DMS153 treated with DMSO at 0.1 percent for 48 hours (cell line): ENCODE measurements around the gene HMCN1.
"Not testable (repeated sequence)": the region's sequence is repeated elsewhere in the genome, so short reads cannot be mapped to it uniquely, and the experiment has no call there.

Experiments used
- DNase-seq: peaks from one replicate; lab custom pipeline; 2025; ENCODE audit not compliant: unreplicated experiment; lab: John Stamatoyannopoulos, UW

The HMCN1 gene

GRCh38 chr1:185739967-185740366, 5.8 kb downstream of the HMCN1 start:
- no peak for DNase-seq

- no peak for DNase-seq
These were observed 7.4 kb downstream of the HMCN1 start for GRCh38 chr1:185741551-185741950.

GRCh38 chr1:185742403-185742802, 8.2 kb downstream of the HMCN1 start:
- DNase-seq, result no peak

GRCh38 chr1:185745165-185745564, 11.0 kb downstream of the HMCN1 start:
- no peak for DNase-seq

- DNase-seq, result no peak
These were observed 24.9 kb downstream of the HMCN1 start for GRCh38 chr1:185759061-185759460.

- DNase-seq, result no peak
These were observed 27.6 kb downstream of the HMCN1 start for GRCh38 chr1:185761841-185762240.

GRCh38 chr1:185767508-185768120, 33.4 kb downstream of the HMCN1 start:
- DNase-seq, result no peak

- no peak for DNase-seq
These were observed 34.2 kb downstream of the HMCN1 start for GRCh38 chr1:185768371-185768770.

GRCh38 chr1:185769136-185769535, 34.9 kb downstream of the HMCN1 start:
- DNase-seq, result no peak

GRCh38 chr1:185774394-185774793, 40.2 kb downstream of the HMCN1 start:
- no peak for DNase-seq

- peak; percentile 68 for DNase-seq
These were observed 41.3 kb downstream of the HMCN1 start for GRCh38 chr1:185775501-185775900.

- DNase-seq, result no peak
These were observed 42.3 kb downstream of the HMCN1 start for GRCh38 chr1:185776522-185776921.

GRCh38 chr1:185783860-185784259, 49.7 kb downstream of the HMCN1 start:
- DNase-seq, result not testable (repeated sequence)

GRCh38 chr1:185785586-185785985, 51.4 kb downstream of the HMCN1 start:
- no peak for DNase-seq

- no peak for DNase-seq
These were observed 52.3 kb downstream of the HMCN1 start for GRCh38 chr1:185786524-185786923.

GRCh38 chr1:185787238-185787637, 53.0 kb downstream of the HMCN1 start:
- no peak for DNase-seq

- DNase-seq, result no peak
These were observed 54.2 kb downstream of the HMCN1 start for GRCh38 chr1:185788386-185788785.

- no peak for DNase-seq
These were observed 55.5 kb downstream of the HMCN1 start for GRCh38 chr1:185789501-185790193.

- DNase-seq, result no peak
These were observed 56.1 kb downstream of the HMCN1 start for GRCh38 chr1:185790194-185790735.

GRCh38 chr1:185792040-185792439, 57.8 kb downstream of the HMCN1 start:
- no peak for DNase-seq

- DNase-seq, result not testable (repeated sequence)
These were observed 60.3 kb downstream of the HMCN1 start for GRCh38 chr1:185794495-185794894.

GRCh38 chr1:185795181-185795580, 61.0 kb downstream of the HMCN1 start:
- DNase-seq, result no peak

GRCh38 chr1:185798505-185798904, 64.3 kb downstream of the HMCN1 start:
- no peak for DNase-seq
